OCI-LY1 (cell line): ENCODE results near the gene MTOR.

ENCODE experiments used
- H2AFZ ChIP-seq: fragments of 200-600 bp; sonication (generic), shearing (Covaris generic); 2 replicates; pipeline ENCODE4 v1.6.0; 2014; ENCODE audit warnings: antibody characterized with exemption, mild to moderate bottlenecking, low read length
- H3F3A ChIP-seq: fragments of 200-600 bp; sonication (generic), shearing (Covaris generic); 2 replicates; pipeline ENCODE4 v1.6.0; 2014; ENCODE audit warnings: mild to moderate bottlenecking, antibody characterized with exemption, low read length, moderate library complexity; ENCODE audit not compliant: insufficient read depth
- H3K27ac ChIP-seq: fragments of 200-600 bp; sonication (generic); 2 replicates; pipeline ENCODE4 v1.5.1; 2014; ENCODE audit warnings: low read length, mixed run types, mild to moderate bottlenecking, low read depth; ENCODE audit not compliant: poor library complexity, severe bottlenecking
- H3K27me3 ChIP-seq: fragments of 200-600 bp; sonication (generic); 2 replicates; pipeline ENCODE4 v1.6.0; 2014; ENCODE audit warnings: antibody characterized with exemption, mild to moderate bottlenecking, low read length, moderate library complexity; ENCODE audit not compliant: insufficient read depth
- H3K36me3 ChIP-seq: fragments of 200-600 bp; sonication (generic); 2 replicates; pipeline ENCODE4 v1.6.1; 2014; ENCODE audit warnings: mild to moderate bottlenecking, antibody characterized with exemption, low read length, moderate library complexity, mixed read lengths; ENCODE audit not compliant: insufficient read depth
- H3K4me1 ChIP-seq: fragments of 200-600 bp; sonication (generic); 2 replicates; pipeline ENCODE4 v1.5.1; 2014; ENCODE audit warnings: mild to moderate bottlenecking, low read length, moderate library complexity; ENCODE audit not compliant: insufficient read depth, severe bottlenecking
- H3K4me2 ChIP-seq: fragments of 200-600 bp; sonication (generic), shearing (Covaris generic); 2 replicates; pipeline ENCODE4 v1.6.1; 2014; ENCODE audit warnings: low read length
- H3K4me3 ChIP-seq: fragments of 200-600 bp; sonication (generic); 2 replicates; pipeline ENCODE4 v1.5.1; 2014; ENCODE audit warnings: low read length, low read depth, mild to moderate bottlenecking, mixed read lengths; ENCODE audit not compliant: poor library complexity, severe bottlenecking
- H3K79me2 ChIP-seq: fragments of 200-600 bp; shearing (Covaris generic); 2 replicates; pipeline ENCODE4 v1.6.1; 2016; ENCODE audit warnings: mixed run types, low read length, mixed read lengths; ENCODE audit not compliant: insufficient read depth
- H3K9ac ChIP-seq: fragments of 200-600 bp; sonication (generic), shearing (Covaris generic); 2 replicates; pipeline ENCODE4 v1.6.1; 2014; ENCODE audit warnings: mild to moderate bottlenecking, low read length, mixed read lengths
- H3K9me2 ChIP-seq: fragments of 200-600 bp; sonication (generic), shearing (Covaris generic); 2 replicates; pipeline ENCODE4 v1.6.1; 2014; ENCODE audit warnings: low read depth, mild to moderate bottlenecking, low read length, mixed read lengths
- H3K9me3 ChIP-seq: fragments of 200-600 bp; shearing (Covaris generic); 2 replicates; pipeline ENCODE4 v1.6.1; 2014; ENCODE audit warnings: low read length, mixed read lengths
- H4K20me1 ChIP-seq: fragments of 200-600 bp; sonication (generic), shearing (Covaris generic); 2 replicates; pipeline ENCODE4 v1.6.0; 2016; ENCODE audit warnings: mild to moderate bottlenecking, low read length; ENCODE audit not compliant: insufficient read depth
- CTCF ChIP-seq: fragments of 200-600 bp; sonication (generic), shearing (Covaris generic); IDR thresholded peaks from 2 replicates; pipeline ENCODE4 v1.5.1; 2017; ENCODE audit warnings: mild to moderate bottlenecking, antibody characterized with exemption, low read length, moderate library complexity, mixed read lengths
- EZH2 ChIP-seq: fragments of 200-600 bp; sonication (generic), shearing (Covaris generic); IDR thresholded peaks from 2 replicates; pipeline ENCODE4 v1.8.0; 2017; ENCODE audit warnings: borderline replicate concordance, mixed run types, mild to moderate bottlenecking, antibody characterized with exemption, low read length, moderate library complexity, mixed read lengths

Gene MTOR

GRCh38 chr1:11187931-11188330 lies 74.4 kb downstream of the MTOR start:
- Histone ChIP-seq H3K9me2 (no peaks in the 10 kb centered on the region), H2AFZ (no peak overlapping the region), H3K4me3 (no peak overlapping the region), H3K4me2 (no peak overlapping the region), H3K9ac (no peak overlapping the region), H3F3A (no peaks in the 10 kb centered on the region), H3K79me2 (no peaks in the 10 kb centered on the region), H3K27me3 (no peaks in the 10 kb centered on the region), H3K9me3 (no peaks in the 10 kb centered on the region), H3K27ac (no peak overlapping the region), H4K20me1 (no peaks in the 10 kb centered on the region), H3K4me1 (no peaks in the 10 kb centered on the region), H3K36me3 (peaks cover 61% of the 10 kb centered on the region)
- TF ChIP-seq EZH2 (no peak), CTCF (no peak)

- H3K27me3 ChIP-seq = no peaks in the 10 kb centered on the region
- no peaks in the 10 kb centered on the region for H3F3A ChIP-seq
- no peak overlapping the region for H3K4me2 ChIP-seq
- no peaks in the 10 kb centered on the region for H4K20me1 ChIP-seq
- no peak for TF ChIP-seq EZH2
- TF ChIP-seq CTCF = no peak
- no peaks in the 10 kb centered on the region for H3K79me2 ChIP-seq
- H3K9me2 ChIP-seq = no peaks in the 10 kb centered on the region
- no peaks in the 10 kb centered on the region for H3K4me1 ChIP-seq
- peaks cover 61% of the 10 kb centered on the region for H3K36me3 ChIP-seq
- H3K9me3 ChIP-seq = no peaks in the 10 kb centered on the region
- H3K27ac ChIP-seq = no peak overlapping the region
- H3K9ac ChIP-seq = no peak overlapping the region
- no peak overlapping the region for H2AFZ ChIP-seq
- H3K4me3 ChIP-seq = no peak overlapping the region
Observed at GRCh38 chr1:11187494-11187893, 74.9 kb downstream of the MTOR start.

GRCh38 chr1:11187000-11187399 lies 75.4 kb downstream of the MTOR start:
- TF ChIP-seq CTCF (no peak), EZH2 (no peak)
- H3K4me1 ChIP-seq = no peaks in the 10 kb centered on the region
- no peak overlapping the region for H3K9ac ChIP-seq
- H3K9me2 ChIP-seq = no peaks in the 10 kb centered on the region
- no peak overlapping the region for H2AFZ ChIP-seq
- H3K27me3 ChIP-seq = no peaks in the 10 kb centered on the region
- no peak overlapping the region for H3K4me2 ChIP-seq
- no peaks in the 10 kb centered on the region for H3K9me3 ChIP-seq
- H3K4me3 ChIP-seq = no peak overlapping the region
- H3K79me2 ChIP-seq = no peaks in the 10 kb centered on the region
- no peak overlapping the region for H3K27ac ChIP-seq
- H4K20me1 ChIP-seq = no peaks in the 10 kb centered on the region
- peaks cover 58% of the 10 kb centered on the region for H3K36me3 ChIP-seq
- H3F3A ChIP-seq = no peaks in the 10 kb centered on the region
